SU-DHL-6 (cell line): Measurements from ENCODE around the gene EIF5B.

Experiments
- H2AFZ ChIP-seq: fragments of 200-600 bp; sonication (generic); 2 replicates; pipeline ENCODE4 v1.6.1; 2014; ENCODE audit warnings: low read depth, mild to moderate bottlenecking, moderate library complexity, mixed read lengths, antibody characterized with exemption, low read length; ENCODE audit not compliant: severe bottlenecking
- H3F3A ChIP-seq: fragments of 200-600 bp; shearing (Covaris generic); 2 replicates; pipeline ENCODE4 v1.6.0; 2016; ENCODE audit warnings: antibody characterized with exemption, mild to moderate bottlenecking; ENCODE audit not compliant: insufficient read depth
- H3K27ac ChIP-seq: fragments of 200-600 bp; sonication (generic); 2 replicates; pipeline ENCODE4 v1.5.1; 2016; ENCODE audit warnings: low read depth, mild to moderate bottlenecking, low read length, moderate library complexity, mixed read lengths
- H3K27me3 ChIP-seq: fragments of 200-600 bp; sonication (generic), shearing (Covaris generic); 2 replicates; pipeline ENCODE4 v1.6.0; 2014; ENCODE audit warnings: mild to moderate bottlenecking, low read length
- H3K36me3 ChIP-seq: fragments of 200-600 bp; sonication (generic); 2 replicates; pipeline ENCODE4 v1.6.1; 2014; ENCODE audit warnings: mild to moderate bottlenecking, low read length, mixed read lengths
- H3K4me2 ChIP-seq: fragments of 300-600, 200-600 bp; shearing (Covaris generic), sonication (generic); 2 replicates; pipeline ENCODE4 v1.6.0; 2014; ENCODE audit warnings: low read length, low read depth, mild to moderate bottlenecking; ENCODE audit not compliant: poor library complexity, severe bottlenecking
- H3K4me3 ChIP-seq: fragments of 200-600 bp; sonication (generic); 2 replicates; pipeline ENCODE4 v1.5.1; 2014; ENCODE audit warnings: antibody characterized with exemption, low read length, mild to moderate bottlenecking, mixed read lengths; ENCODE audit not compliant: insufficient read depth, poor library complexity, severe bottlenecking
- H3K79me2 ChIP-seq: fragments of 200-600 bp; sonication (generic); 2 replicates; pipeline ENCODE4 v1.6.1; 2014; ENCODE audit warnings: mild to moderate bottlenecking, low read length, moderate library complexity; ENCODE audit not compliant: insufficient read depth
- H3K9ac ChIP-seq: fragments of 200-600 bp; sonication (generic); 2 replicates; pipeline ENCODE4 v1.7.0; 2014; ENCODE audit warnings: mild to moderate bottlenecking, low read length
- H3K9me2 ChIP-seq: fragments of 200-600 bp; sonication (generic); replicated peaks from 2 replicates; pipeline ENCODE4 v1.6.1; 2014; ENCODE audit warnings: low read length; ENCODE audit not compliant: insufficient read depth
- H3K9me3 ChIP-seq: fragments of 200-600 bp; sonication (generic); 2 replicates; pipeline ENCODE4 v1.6.1; 2014; ENCODE audit warnings: low read length, mixed read lengths; ENCODE audit not compliant: insufficient read depth
- H4K20me1 ChIP-seq: fragments of 200-600 bp; sonication (generic); 2 replicates; pipeline ENCODE4 v1.6.1; 2014; ENCODE audit warnings: low read depth, mild to moderate bottlenecking, antibody characterized with exemption, low read length, moderate library complexity, mixed read lengths
- CTCF ChIP-seq: fragments of 200-600 bp; sonication (generic); IDR thresholded peaks from one replicate; pipeline ENCODE4 v1.5.1; 2017; ENCODE audit warnings: antibody characterized with exemption, mild to moderate bottlenecking, low read length, moderate library complexity; ENCODE audit not compliant: insufficient read depth, poor library complexity, severe bottlenecking
- EZH2phosphoT487 ChIP-seq: fragments of 200-600 bp; sonication (generic), shearing (Covaris generic); conservative IDR thresholded peaks from 2 replicates; pipeline ENCODE4 v1.6.1; 2018; ENCODE audit warnings: mild to moderate bottlenecking, antibody characterized with exemption, low read length, moderate library complexity, mixed read lengths

The EIF5B gene

GRCh38 chr2:99436874-99437273 lies 99.7 kb downstream of the EIF5B start:
- no peak for TF ChIP-seq EZH2phosphoT487
- TF ChIP-seq CTCF = no peak
- no peak overlapping the region for H3K27ac ChIP-seq
- no peak overlapping the region for H3K4me2 ChIP-seq
- H3K4me3 ChIP-seq = no peak overlapping the region
- peaks cover 12% of the 10 kb centered on the region for H3F3A ChIP-seq
- no peaks in the 10 kb centered on the region for H3K9me2 ChIP-seq
- no peak overlapping the region for H2AFZ ChIP-seq
- H3K9me3 ChIP-seq = no peaks in the 10 kb centered on the region
- H3K79me2 ChIP-seq = peaks cover 35% of the 10 kb centered on the region
- peaks cover 62% of the 10 kb centered on the region; the same call in 1 of the 2 replicates for H3K36me3 ChIP-seq
- H3K9ac ChIP-seq = no peak overlapping the region
- no peaks in the 10 kb centered on the region for H3K27me3 ChIP-seq
- no peaks in the 10 kb centered on the region for H4K20me1 ChIP-seq

GRCh38 chr2:99439971-99440505 lies 102.8 kb downstream of the EIF5B start:
- Histone ChIP-seq H3K36me3 (peaks cover 41% of the 10 kb centered on the region; the same call in 1 of the 2 replicates), H2AFZ (no peak overlapping the region), H3K27me3 (no peaks in the 10 kb centered on the region), H3K79me2 (peaks cover 35% of the 10 kb centered on the region), H4K20me1 (no peaks in the 10 kb centered on the region), H3F3A (peaks cover 12% of the 10 kb centered on the region; the same call in 1 of the 2 replicates), H3K9ac (no peak overlapping the region), H3K27ac (no peak overlapping the region), H3K4me3 (no peak overlapping the region), H3K4me2 (no peak overlapping the region), H3K9me2 (no peaks in the 10 kb centered on the region), H3K9me3 (no peaks in the 10 kb centered on the region)
- no peak for TF ChIP-seq CTCF
- TF ChIP-seq EZH2phosphoT487 = no peak

GRCh38 chr2:99442837-99443236 lies 105.6 kb downstream of the EIF5B start:
- Histone ChIP-seq H4K20me1 (no peaks in the 10 kb centered on the region), H3K4me3 (no peak overlapping the region), H3K79me2 (peaks cover 46% of the 10 kb centered on the region)

GRCh38 chr2:99444222-99444621 lies 107.0 kb downstream of the EIF5B start:
- Histone ChIP-seq H3K27ac (no peak overlapping the region), H3K79me2 (peaks cover 54% of the 10 kb centered on the region), H4K20me1 (0 out of 2 replicates have a peak, but pooled peaks cover 4% of the 10 kb centered on the region), H3F3A (0 out of 2 replicates have a peak, but pooled peaks cover 8% of the 10 kb centered on the region), H3K27me3 (no peaks in the 10 kb centered on the region), H3K9me3 (no peaks in the 10 kb centered on the region), H3K9ac (no peak overlapping the region), H3K9me2 (no peaks in the 10 kb centered on the region), H3K4me2 (no peak overlapping the region), H2AFZ (no peak overlapping the region), H3K36me3 (peaks cover 35% of the 10 kb centered on the region), H3K4me3 (no peak overlapping the region)
- TF ChIP-seq CTCF = no peak

More at GRCh38 chr2:99442837-99443236, 105.6 kb downstream of the EIF5B start:
- H3K27me3 ChIP-seq = no peaks in the 10 kb centered on the region
- H3K9me3 ChIP-seq = no peaks in the 10 kb centered on the region
- no peak overlapping the region for H3K4me2 ChIP-seq
- no peaks in the 10 kb centered on the region for H3K9me2 ChIP-seq
- H3F3A ChIP-seq = peaks cover 10% of the 10 kb centered on the region; the same call in 1 of the 2 replicates
- H3K36me3 ChIP-seq = peaks cover 39% of the 10 kb centered on the region; the same call in 1 of the 2 replicates
- H2AFZ ChIP-seq = no peak overlapping the region
- no peak overlapping the region for H3K27ac ChIP-seq
- H3K9ac ChIP-seq = no peak overlapping the region
- TF ChIP-seq EZH2phosphoT487 = no peak
